Right ventricle myocardium inferior (tissue), 1 donor: ENCODE results near the gene SNAPIN. TPM values are rescaled to one million over a fixed set of nuclear protein-coding genes. Genes with fewer than 3 reads are reported as not detected.
A peak's percentile ranks its signal among the peaks of the same experiment; 100 is the strongest.

ENCODE experiments used
- ATAC-seq: fragments of 200-7000 bp; cut with Tn5 transposase; one replicate; pipeline ENCODE4 v1.9.1; 2020; ENCODE audit warnings: mild to moderate bottlenecking, moderate library complexity
- DNase-seq: peaks from one replicate; pipeline ENCODE4 v3.0.0; 2021; ENCODE audit errors: missing footprints
- intact Hi-C: fragments of 100-400 bp; cut with DNase I; formaldehyde crosslinking; loops from one replicate; pipeline ENCODE4 v1.11.0; 2022
- total RNA-seq: library from RNA; stranded (reverse); fragmentation: NEBNext Ultra II Directional; extraction: Animal tissue kit (Norgen Biotek cat#: 25700); gene quantifications from one replicate; pipeline ENCODE4 v1.2.1, GENCODE V29; 2021
- donor health status: DM: no; HTN: yes; CAD: no; lungs with severe emphysema.

Gene SNAPIN
- total RNA-seq, 1 donor from 2014 or later, result 64.0 TPM

GRCh38 chr1:153623101-153623500, 35.4 kb upstream of the SNAPIN start:
- ATAC-seq (no peak), DNase-seq (no peak)

GRCh38 chr1:153624965-153625611, 33.4 kb upstream of the SNAPIN start:
- ATAC-seq, result no peak
- no peak for DNase-seq
- intact Hi-C loops, result no loop called here

More at GRCh38 chr1:153623101-153623500, 35.4 kb upstream of the SNAPIN start:
- intact Hi-C loops, result no loop called here

- ATAC-seq, result no peak
- DNase-seq, result no peak
- intact Hi-C loops, result no loop called here
Measured at GRCh38 chr1:153626477-153626903, 32.0 kb upstream of the SNAPIN start.

DNA sequence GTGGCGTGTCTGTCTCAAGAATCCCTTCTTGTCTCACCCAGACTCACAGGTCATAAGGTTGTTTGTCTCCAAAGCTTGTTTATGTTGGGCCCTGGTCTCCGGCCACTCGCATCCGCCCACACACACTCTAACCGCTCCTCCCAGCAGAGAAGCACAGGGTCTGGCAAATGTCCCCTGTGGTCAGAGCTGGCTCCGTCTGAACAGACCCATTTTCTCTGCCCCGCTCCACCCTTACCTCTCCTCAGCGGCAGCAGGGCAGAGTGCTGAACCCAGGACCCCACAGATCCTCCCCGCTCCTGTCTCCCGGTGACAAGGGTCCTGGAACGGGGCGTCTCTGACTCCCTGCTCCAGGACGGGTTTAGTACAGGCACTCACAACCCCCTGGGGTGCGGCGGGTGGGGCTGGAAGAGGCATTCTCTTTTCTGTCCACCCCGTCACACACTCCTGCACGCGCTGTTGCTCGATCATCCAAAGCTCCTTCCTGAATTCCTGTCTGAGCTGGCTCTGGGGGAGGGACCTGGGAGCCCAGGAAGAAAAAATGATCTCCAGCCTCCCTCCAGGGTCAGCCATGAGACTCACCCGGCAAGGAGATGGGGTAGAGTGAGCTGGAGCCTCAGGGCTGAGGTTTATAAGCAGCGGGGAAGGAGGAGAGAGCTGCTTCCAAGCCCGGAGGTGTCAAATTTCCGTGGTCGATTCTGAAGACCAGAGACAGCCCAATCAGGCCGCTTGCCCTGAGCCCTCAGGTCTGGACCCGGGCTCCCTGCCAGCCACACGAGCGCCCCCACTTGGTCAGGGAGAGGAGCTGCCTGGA, 31.4 kb upstream of the SNAPIN start, which contains the start of gene S100A13:
S100A13 (minus strand) TSS at position 602 of the 811 bp plus-strand sequence. CDS start 1,033 bp downstream, outside the sequence.
- ATAC-seq (peak; percentile 57), DNase-seq (peak; percentile 88)
- intact Hi-C loops, result no loop called here

- intact Hi-C loops, result loop anchor here (2.0 kb wide), 1 partner anchor 15 kb away; the partner anchor contains the start of gene S100A16
- ATAC-seq (peak; percentile 52), DNase-seq (peak; percentile 80)
Measured at GRCh38 chr1:153627715-153628626, 30.5 kb upstream of the SNAPIN start, which contains the start of gene S100A1. S100A1 (plus strand) TSS chr1:153628434; CDS start chr1:153630522, 2,088 bp downstream.

GRCh38 chr1:153628638-153629342, 29.7 kb upstream of the SNAPIN start:
- DNase-seq, result no peak
- intact Hi-C loops, result loop anchor here (2.0 kb wide), 1 partner anchor 16 kb away; the partner anchor contains the start of gene S100A16
- no peak for ATAC-seq

DNA sequence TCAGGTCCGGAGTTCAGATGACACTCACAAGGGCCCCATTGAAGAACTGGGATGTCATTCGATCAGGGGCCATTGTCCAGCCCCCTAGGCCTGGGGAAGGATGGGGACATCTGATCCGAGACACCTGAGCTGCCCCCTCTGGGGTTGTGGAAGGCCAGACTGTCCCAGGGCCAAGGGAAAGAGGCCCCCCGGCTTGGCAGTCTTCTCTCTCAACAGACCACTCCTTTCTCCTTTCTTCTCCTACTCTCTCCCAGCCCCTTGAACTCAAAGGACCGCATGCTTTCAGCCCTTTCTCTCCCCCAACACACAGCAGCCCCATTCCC, 29.2 kb upstream of the SNAPIN start:
- intact Hi-C loops, result loop anchor here (2.0 kb wide), 1 partner anchor 17 kb away; the partner anchor contains the start of gene S100A16
- ATAC-seq (no peak), DNase-seq (no peak)

DNA sequence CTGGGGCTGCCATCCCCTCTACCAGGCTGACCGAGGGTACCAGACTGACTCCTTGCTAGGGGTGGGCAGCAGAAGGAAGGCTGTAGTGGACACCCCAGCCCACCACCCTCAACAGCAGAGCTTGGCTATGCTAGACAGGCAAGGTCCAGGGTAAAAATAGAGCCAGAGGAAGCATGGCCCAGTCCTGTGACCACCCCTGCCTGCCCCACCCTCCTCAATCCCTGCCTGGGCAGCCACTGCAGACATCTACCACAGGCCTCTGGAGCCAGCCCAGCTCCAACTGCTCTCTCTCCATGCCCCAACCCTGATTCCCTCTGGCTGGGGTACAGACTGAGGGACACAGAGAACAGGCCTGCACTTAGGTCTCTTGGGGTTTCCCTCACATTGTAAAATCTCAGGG, 28.5 kb upstream of the SNAPIN start:
- ATAC-seq (peak; percentile 39), DNase-seq (peak; percentile 71)
- intact Hi-C loops, result loop anchor here (2.0 to 5.0 kb wide), 2 partner anchors 17 to 63 kb away; partner anchors contain the start of genes S100A16 and S100A2

DNA sequence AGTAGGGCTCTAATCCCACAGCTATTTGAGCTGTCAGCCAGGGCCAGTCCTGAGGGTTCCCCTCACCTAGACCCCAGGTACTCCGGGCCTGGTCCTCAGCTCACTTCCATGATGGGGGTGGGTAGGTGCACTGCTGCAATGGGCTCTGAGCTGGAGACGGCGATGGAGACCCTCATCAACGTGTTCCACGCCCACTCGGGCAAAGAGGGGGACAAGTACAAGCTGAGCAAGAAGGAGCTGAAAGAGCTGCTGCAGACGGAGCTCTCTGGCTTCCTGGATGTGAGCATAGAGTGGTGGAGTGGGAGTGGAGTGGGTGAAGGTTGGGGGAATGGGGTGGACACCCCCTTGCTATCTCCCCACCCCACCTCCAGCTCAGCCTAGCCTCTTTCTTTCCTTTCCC, 28.1 kb upstream of the SNAPIN start:
- ATAC-seq, result no peak
- intact Hi-C loops, result loop anchor here (5.0 kb wide), 1 partner anchor 63 kb away; the partner anchor contains the start of gene S100A2
- peak; percentile 58 for DNase-seq

GRCh38 chr1:153631047-153632022, 27.2 kb upstream of the SNAPIN start:
- DNase-seq, result no peak
- no peak for ATAC-seq
- intact Hi-C loops, result loop anchor here (5.0 kb wide), 1 partner anchor 64 kb away; the partner anchor contains the start of gene S100A2

GRCh38 chr1:153633161-153633753, 25.2 kb upstream of the SNAPIN start:
- intact Hi-C loops, result loop anchor here (5.0 kb wide), 1 partner anchor 66 kb away; the partner anchor contains the start of gene S100A2
- ATAC-seq (peak; percentile 47), DNase-seq (no peak)

DNA sequence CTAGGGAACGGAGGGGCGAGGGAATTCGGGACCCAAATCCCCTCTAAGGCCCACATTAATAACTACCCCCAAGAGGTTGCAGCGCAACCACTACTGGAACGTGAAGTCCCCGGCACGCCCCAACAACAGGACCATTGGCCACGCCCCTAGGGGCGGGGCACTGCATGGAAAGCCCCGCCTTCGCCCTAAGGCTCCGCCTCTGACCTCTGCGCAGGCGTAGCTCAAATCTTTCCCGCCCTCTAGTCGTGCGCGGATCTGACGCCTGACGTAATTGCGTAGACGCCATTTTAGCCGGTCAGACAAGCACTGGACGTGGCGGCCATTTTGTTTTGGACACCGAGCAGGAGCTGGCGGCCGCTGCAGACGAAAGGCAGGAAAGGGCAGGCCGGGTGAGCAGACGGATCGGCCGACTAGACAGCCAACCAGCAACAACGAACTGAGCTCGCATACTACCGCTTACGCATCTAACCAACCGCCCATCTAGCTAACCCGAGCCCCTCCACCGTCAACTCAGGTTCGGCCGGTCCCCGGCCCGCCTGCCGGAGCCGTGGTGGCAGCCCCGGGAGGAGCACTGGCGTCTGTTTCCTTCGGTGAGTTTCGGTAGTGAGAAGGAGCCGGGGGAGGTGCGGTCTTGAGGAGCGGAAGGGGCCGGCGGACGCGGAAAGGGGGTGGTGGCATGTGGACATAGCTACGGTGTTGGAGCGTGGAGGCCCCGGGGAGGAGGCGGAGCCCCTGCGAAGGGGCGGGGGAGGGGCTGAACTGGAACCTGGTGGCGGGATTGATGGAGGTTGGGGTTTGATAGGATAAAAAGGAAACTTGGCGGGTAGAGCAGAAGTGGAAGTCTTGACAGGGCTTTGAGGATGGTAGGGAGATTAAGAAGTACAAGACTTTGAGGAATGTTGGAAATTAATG, 24.5 kb upstream of the SNAPIN start, which contains the start of gene CHTOP:
CHTOP (plus strand) TSS at position 313 of the 912 bp plus-strand sequence. CDS start 2,523 bp downstream, outside the sequence.
- intact Hi-C loops, result loop anchor here (2.0 to 5.0 kb wide), 2 partner anchors 37 to 67 kb away; partner anchors contain the start of genes ILF2 and S100A2
- DNase-seq, result peak; percentile 98
- ATAC-seq, result peak; percentile 96

DNA sequence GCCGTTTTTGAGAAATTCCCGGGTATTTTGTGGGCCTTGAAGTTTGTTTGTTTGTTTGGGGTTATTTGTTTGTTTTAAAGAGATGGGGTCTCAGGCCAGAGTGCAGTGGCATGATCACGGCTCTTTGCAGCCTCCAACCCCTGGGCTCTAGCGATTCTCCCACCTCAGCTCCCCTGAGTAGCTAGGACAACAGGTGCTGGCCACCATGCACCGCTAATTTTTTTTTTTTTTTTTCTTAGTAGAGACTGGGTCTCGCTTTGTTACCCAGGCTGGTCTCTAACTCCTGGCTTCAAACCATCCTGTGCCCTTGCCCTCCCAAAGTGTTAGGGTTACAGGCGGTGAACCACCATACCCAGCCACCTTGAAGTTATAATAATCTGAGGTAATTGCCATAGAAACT, 22.6 kb upstream of the SNAPIN start:
- intact Hi-C loops, result loop anchor here (2.0 kb wide), 1 partner anchor 35 kb away; the partner anchor contains the start of gene ILF2
- no peak for DNase-seq
- ATAC-seq, result no peak

- DNase-seq (no peak), ATAC-seq (no peak)
- intact Hi-C loops, result no loop called here
Measured at GRCh38 chr1:153636312-153636711, 22.2 kb upstream of the SNAPIN start.

GRCh38 chr1:153638261-153638660, 20.2 kb upstream of the SNAPIN start:
- no peak for DNase-seq
- intact Hi-C loops, result no loop called here
- no peak for ATAC-seq
